OCI-M2 (cell line): ENCODE data around the gene TMEM234.

ENCODE experiments used
- DNase-seq: peaks from one replicate; lab custom pipeline; 2025; ENCODE audit not compliant: unreplicated experiment; lab: John Stamatoyannopoulos, UW

TMEM234 gene

DNA sequence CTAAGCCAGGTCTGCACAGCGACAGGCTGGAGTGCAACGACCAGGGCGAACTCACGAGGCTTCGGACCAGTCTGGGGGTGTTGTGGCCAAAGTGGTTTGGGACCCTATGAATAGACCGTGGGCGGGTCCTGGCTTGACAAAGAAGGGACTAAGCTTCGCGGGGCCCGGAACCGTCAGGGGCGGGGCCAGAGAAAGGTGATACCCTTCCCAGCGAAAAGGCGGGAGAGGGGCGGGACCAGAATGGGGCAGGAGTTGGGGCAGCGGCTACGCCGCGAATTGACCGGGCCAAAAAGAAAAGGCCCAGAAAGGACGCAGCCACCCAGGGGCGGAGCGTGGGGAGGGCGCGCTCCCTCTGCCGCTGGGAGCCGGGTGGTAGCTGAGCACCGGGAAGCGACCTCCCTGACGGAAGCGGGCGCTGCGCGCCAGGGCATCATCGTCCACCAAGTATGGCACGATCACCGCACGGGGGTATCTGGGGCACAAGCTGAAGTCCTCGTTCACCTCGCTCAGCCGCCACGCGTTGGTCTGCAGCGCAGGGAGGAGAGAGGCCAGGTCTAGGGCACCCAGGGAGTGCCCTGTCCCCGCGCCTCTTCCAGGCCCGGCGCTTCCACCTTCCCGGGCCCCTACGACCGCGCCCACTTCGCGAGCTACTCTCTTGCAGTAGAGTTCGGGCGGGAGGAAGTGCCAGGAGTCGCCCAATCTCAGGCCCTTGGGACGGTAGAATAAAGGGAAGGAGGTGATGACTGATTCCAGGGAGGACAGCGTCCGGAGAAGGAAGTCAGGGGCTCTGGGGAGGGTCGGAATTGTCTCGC is 18.2 kb upstream of the TMEM234 start:
- no peak for DNase-seq

- DNase-seq = no peak
These were observed 17.6 kb upstream of the TMEM234 start for GRCh38 chr1:32239790-32240139.

DNA sequence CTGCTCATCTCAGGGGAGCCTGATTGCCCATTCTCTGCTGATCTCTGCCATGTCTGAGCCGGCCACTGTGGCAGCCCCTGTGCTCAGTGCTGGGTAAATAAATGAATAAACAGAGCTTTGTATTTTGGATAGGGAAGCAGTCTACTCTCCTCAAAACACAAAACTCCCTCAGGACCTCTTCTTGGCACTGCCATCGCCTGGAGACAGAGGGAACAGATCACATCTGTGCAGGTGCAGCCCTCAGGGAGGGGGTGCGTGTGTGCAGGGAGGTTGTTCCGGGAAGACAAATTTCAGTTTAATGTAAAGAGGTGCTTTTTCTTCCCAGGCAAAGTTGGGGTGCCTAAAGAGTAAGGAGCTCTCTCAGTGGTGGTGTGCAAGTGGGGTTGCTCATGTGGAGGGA is 17.2 kb upstream of the TMEM234 start:
- DNase-seq = no peak

DNA sequence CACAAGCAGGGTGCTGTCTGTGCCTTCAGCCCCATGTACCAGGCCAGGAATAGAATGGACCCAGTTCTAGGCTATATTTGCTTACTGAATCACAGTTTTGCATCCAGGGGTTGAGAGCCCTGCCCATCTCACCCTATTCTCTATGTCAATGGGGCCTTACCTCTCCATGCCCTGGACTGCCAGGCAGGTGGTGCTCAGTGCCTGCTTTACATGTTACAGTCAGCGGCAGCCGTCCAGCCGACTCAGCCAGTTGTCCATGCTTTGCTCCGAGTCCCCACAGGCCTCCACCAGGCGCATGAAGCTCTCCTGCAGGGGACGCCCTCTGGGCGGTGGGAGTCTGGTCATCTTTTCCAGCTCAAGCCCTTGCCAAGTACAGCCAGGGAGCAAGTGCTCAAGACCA is 12.6 kb upstream of the TMEM234 start:
- no peak for DNase-seq

DNA sequence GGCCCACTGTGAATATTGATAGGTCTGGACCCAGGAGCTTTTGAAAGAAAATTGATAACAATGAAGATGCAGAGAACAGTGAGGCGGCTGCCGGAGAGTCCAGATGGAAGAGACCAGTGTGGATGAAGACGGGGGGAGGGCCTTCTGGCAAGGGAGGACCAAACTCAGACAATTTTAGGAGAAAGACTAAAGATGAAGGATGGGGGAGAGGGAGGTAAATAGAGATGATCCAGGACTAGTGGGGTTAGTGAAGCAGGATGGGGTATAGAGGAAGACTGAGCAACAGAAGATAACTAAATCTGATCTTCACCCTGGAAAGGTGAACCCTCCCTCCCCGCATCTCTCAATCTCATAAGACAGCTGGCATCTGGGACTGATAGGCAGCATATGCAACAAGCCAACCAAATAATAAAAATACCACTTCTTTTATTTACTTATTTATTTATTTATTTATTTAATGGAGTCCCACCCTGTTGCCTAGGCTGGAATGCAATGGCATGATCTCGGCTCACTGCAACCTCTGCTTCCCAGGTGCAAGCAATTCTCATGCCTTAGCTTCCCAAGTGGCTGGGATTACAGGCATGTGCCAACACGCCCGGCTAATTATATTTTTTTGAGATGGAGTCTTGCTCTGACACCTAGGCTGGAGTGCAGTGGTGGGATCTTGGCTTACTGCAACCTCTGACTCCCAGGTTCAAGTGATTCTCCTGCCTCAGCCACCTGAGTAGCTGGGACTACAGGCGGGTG is 10.6 kb upstream of the TMEM234 start:
- no peak for DNase-seq

GRCh38 chr1:32231843-32232432 is 9.8 kb upstream of the TMEM234 start:
- no peak for DNase-seq

- no peak for DNase-seq
These were observed 6.6 kb upstream of the TMEM234 start for GRCh38 chr1:32228771-32229170.

DNA sequence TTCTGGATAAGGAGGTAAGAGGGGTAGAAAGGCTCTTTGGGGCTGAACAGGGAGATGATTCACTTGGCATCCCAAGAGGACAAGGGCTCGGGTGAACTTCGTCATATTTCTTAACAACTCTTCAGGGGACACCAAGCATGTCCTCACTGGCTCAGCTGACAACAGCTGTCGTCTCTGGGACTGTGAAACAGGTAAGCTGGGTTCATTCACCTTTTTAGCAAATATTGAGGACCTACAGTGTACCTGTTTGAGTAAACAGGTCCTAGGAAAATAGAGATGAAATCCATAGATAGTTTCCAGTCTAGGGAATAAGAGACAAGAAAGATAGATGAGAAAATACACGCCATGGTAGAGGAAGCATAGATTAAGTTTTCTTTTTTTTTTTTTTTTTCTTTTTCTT is 2.1 kb upstream of the TMEM234 start:
- no peak for DNase-seq

- DNase-seq = no peak
These were observed 1.5 kb upstream of the TMEM234 start for GRCh38 chr1:32223683-32224082.

DNA sequence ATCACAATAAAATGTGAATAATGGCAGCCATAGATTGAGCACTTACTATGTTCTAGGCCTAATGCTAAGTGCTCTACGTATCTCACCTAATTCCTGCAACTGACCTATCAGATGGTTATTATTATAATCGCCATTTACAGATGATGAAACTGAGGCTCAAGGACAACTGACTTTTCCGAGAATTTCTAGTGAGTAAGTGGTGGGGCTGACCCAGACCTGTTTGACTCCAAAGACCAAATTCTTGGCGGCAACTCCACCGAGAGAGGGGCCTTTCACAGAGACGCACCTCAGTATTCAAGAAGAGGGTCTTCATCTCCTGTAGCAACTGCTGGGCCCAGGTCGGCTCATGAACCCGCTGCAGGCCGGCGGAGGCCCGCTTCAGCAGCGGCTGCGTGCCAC is 573 bp downstream of the TMEM234 start:
- no peak for DNase-seq

GRCh38 chr1:32220746-32221580 is 1.2 kb downstream of the TMEM234 start:
- DNase-seq = no peak

DNA sequence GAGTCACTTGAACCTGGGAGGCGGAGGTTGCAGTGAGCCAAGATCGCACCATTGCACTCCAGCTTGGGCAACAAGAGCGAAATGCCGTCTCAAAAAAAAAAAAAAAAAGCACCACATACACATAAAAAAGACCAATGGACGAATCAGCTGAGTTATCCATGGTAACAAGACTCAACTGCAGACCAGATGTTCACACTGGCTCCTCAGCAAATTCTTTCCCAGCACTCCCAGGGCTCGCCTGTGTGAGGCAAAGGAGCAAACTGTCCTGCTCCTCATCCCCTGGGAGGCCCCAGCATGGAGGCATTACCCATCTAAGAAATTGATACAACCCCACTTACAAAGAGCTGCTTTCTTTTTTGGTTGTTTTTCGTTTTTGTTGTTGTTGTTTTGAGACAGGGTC is 3.1 kb downstream of the TMEM234 start:
- no peak for DNase-seq

GRCh38 chr1:32216566-32216965 is 5.6 kb downstream of the TMEM234 start:
- DNase-seq = no peak

DNA sequence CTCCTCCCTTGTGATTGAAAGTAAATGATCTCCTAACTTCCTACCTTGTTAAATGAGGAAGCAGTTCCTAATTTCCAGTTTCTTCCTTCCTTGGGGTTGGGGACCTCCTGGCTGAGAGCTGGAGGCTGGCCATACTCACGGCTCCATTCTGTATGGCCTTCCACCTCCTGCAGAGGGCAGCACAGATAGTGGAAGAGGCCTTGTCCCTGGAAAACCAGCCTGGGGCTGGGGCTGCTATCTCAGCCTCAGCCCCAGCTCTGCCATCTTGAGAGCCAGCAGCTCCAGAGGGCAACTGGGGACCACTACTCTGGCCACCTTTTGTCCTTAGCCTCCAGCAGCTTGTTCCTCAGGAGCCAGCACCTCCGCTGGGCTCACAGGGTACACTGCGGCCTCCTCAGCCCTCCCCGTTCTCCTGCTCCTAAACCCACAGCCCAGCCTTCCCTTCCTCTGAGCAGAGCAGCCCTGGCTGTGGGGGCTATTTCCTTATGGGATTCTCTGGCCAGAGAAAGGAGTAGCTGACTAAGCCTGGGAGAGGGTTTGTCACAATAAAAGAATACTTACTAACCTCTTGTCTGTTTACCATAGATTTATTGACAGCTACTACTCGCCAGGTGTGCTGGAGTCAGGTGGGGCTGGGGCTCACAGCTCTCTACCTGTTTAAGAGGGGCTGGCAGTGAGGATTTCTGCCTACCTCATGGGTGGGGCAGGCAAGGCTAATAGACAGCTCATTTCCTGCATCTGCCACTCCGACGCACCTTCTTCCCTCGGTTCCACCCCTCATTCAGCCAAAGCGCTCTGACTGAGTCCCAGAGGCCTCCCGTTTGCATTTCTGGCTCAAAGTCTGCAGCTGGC is 6.3 kb downstream of the TMEM234 start:
- no peak for DNase-seq

- DNase-seq = no peak
These were observed 13.2 kb downstream of the TMEM234 start, which contains the start of gene DCDC2B for GRCh38 chr1:32208891-32209328. Gene DCDC2B (plus strand): TSS chr1:32209089. CDS start chr1:32209094, 5 bp downstream.

GRCh38 chr1:32208469-32208868 is 13.7 kb downstream of the TMEM234 start:
- DNase-seq = no peak

GRCh38 chr1:32205401-32206370 is 16.5 kb downstream of the TMEM234 start, which contains the start of gene IQCC:
Gene IQCC (plus strand): TSS chr1:32205671. CDS start chr1:32205682, 11 bp downstream.
- no peak for DNase-seq

DNA sequence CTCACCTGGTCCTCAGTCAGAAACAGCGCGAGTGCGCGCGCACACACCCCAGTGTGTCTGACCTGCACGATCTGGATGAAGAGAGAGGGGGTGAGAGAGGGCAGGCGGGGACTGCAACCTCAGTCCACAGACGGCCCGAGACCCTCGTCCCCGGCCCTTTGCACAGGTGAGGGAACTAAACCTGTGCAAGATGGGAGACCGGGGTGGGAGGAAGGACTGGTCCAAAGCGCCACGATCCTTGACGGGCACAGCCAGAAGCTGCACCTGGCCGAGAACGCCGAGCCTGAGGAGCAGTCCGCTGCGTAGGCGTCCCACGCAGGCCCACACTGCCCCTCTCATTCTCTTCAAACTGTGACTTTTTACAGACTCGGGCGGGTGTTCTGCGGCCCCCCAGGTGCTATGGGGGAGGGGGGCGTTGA is 17.2 kb downstream of the TMEM234 start:
- DNase-seq = no peak
